Sigmoid colon (tissue), 7 donors: Measurements from ENCODE around the gene BCL7C. TPM values are rescaled to one million over a fixed set of nuclear protein-coding genes. Genes with fewer than 3 reads are reported as not detected.
A peak's percentile ranks its signal among the peaks of the same experiment; 100 is the strongest.

Experiments used
- DNase-seq: peaks from one replicate; pipeline ENCODE4 v3.0.0-alpha.2; 2019
- H3K27ac ChIP-seq, 4 donors: fragments of 200-600 bp; sonication (generic); one replicate each; pipeline ENCODE4 v1.5.1; 2016 to 2019; ENCODE audit warnings: mild to moderate bottlenecking in 1 of 4
- H3K27me3 ChIP-seq, 3 donors: fragments of 200-600 bp; sonication (generic); one replicate each; pipeline ENCODE4 v1.5.1; 2019; ENCODE audit warnings: mild to moderate bottlenecking in 1 of 3
- H3K36me3 ChIP-seq, 4 donors: fragments of 200-600 bp; sonication (generic); one replicate each; pipeline ENCODE4 v1.5.1; 2016 to 2019
- H3K4me1 ChIP-seq, 4 donors: fragments of 200-600 bp; sonication (generic); one replicate each; pipeline ENCODE4 v1.5.1; 2017 to 2019
- H3K4me3 ChIP-seq, 4 donors: fragments of 200-600 bp; sonication (generic); one replicate each; pipeline ENCODE4 v1.5.1; 2017 to 2019; ENCODE audit warnings: mild to moderate bottlenecking in 2 of 4, moderate library complexity in 1 of 4
- H3K9me3 ChIP-seq, 4 donors: fragments of 200-600 bp in 3 of 4; sonication (generic) in 3 of 4; one replicate each; pipeline versions ENCODE4 v1.5.1 to v1.6.1; 2013 to 2019
- CTCF ChIP-seq, 4 experiments: fragments of 450-650 bp in 3 of 4; fragments of 200-600 bp in 1 of 4; IDR thresholded peaks; one replicate each; pipeline ENCODE4 v1.5.1; 2016 to 2019; ENCODE audit warnings: antibody characterized with exemption in 4 of 4, mild to moderate bottlenecking in 3 of 4, moderate library complexity in 2 of 4
- EP300 ChIP-seq, 4 donors: sonication (generic); formaldehyde crosslinking; IDR thresholded peaks; one replicate each; pipeline ENCODE4 v1.6.1; 2017; ENCODE audit warnings: antibody characterized with exemption in 4 of 4
- POLR2A ChIP-seq, 2 donors: fragments of 450-650 bp; IDR thresholded peaks; one replicate each; pipeline ENCODE4 v1.6.1; 2016; ENCODE audit warnings: antibody characterized with exemption in 2 of 2, mild to moderate bottlenecking in 2 of 2, moderate library complexity in 2 of 2
- POLR2AphosphoS5 ChIP-seq, 4 donors: sonication (generic); formaldehyde crosslinking; IDR thresholded peaks; one replicate each; pipeline ENCODE4 v1.6.1; 2017; ENCODE audit warnings: antibody characterized with exemption in 4 of 4
- WGBS, 2 donors: extraction: QIAGEN DNeasy Blood & Tissue Kit; methylation state at CpG; one replicate each; pipeline ENCODE4 v1.1.7; 2013; 5-methylcytosine and 5-hydroxymethylcytosine counted together
- intact Hi-C: fragments of 100-400 bp; cut with DNase I; formaldehyde crosslinking; loops from one replicate; pipeline ENCODE4 v1.15.1; 2023
- polyA plus RNA-seq, 3 donors: library from polyadenylated mRNA; stranded (reverse); fragments of 200-250 nt; gene quantifications; one replicate each; pipeline ENCODE4 v1.2.3, GENCODE V29; 2013
- total RNA-seq, 4 donors: library from RNA; depleted of rRNA; stranded (reverse); fragments of >200 nt; gene quantifications; one replicate each; pipeline ENCODE4 v1.1.0, GENCODE V29; 2016
- donor health status: healthy with polysubstance abuse.
- donor health status: Bipolar disorder and iron deficiency.
- donor health status: healthy.

BCL7C gene
- total and polyA plus RNA-seq, 7 donors = 27.9 to 63.1 (median 45.7) TPM

GRCh38 chr16:30896261-30896888 lies 2.5 kb upstream of the BCL7C start, which contains the start of gene CTF1:
TSS of gene CTF1 (plus strand) at chr16:30896614. CDS start at chr16:30896644, 30 bp downstream.
- Histone ChIP-seq H3K4me3 (peak within 1 kb of the TSS; percentile 48 to 83 (median 62)), H3K27ac (peak within 1 kb of the TSS; percentile 95 to 99 (median 98)), H3K9me3 (no peaks in the 10 kb centered on the region), H3K27me3 (no peaks in the 10 kb centered on the region), H3K36me3 (peaks cover 0 to 6% (median 2%) of the 10 kb centered on the region in 4 donors), H3K4me1 (peaks cover 0 to 52% (median 45%) of the 10 kb centered on the region in 4 donors)
- intact Hi-C loops = loop anchor here (2.0 kb wide), 1 partner anchor 22 kb away; no protein-coding TSS in a partner anchor
- TF ChIP-seq POLR2A (IDR thresholded peaks at IDR 0.05) = peak; percentile 47 to 65
- peak; percentile 72 to 90 (median 80) for TF ChIP-seq POLR2AphosphoS5 (IDR thresholded peaks at IDR 0.05)
- peak in 1 of 4 donors; percentile 70 for TF ChIP-seq EP300 (IDR thresholded peaks at IDR 0.05)
- no peak for TF ChIP-seq CTCF (IDR thresholded peaks at IDR 0.05)
- 20 to 50% methylated on average over 31 of the region's 31 CpGs for WGBS, 2 donors
- peak; percentile 93 for DNase-seq

- Histone ChIP-seq H3K27me3 (no peaks in the 10 kb centered on the region), H3K4me3 (peak overlapping the region; percentile 48 to 83 (median 62)), H3K9me3 (no peaks in the 10 kb centered on the region), H3K27ac (peak overlapping the region; percentile 95 to 99 (median 98)), H3K4me1 (peaks cover 0 to 48% (median 39%) of the 10 kb centered on the region in 4 donors), H3K36me3 (peaks cover 0 to 11% (median 6%) of the 10 kb centered on the region in 4 donors)
- intact Hi-C loops = loop anchor here (2.0 kb wide), 2 partner anchors 21 to 27 kb away; partner anchors contain the start of gene FBXL19
- WGBS, 2 donors = 79 to 86% methylated on average over 32 of the region's 32 CpGs
- TF ChIP-seq POLR2A (IDR thresholded peaks at IDR 0.05) (no peak), CTCF (IDR thresholded peaks at IDR 0.05) (no peak), POLR2AphosphoS5 (IDR thresholded peaks at IDR 0.05) (no peak), EP300 (IDR thresholded peaks at IDR 0.05) (no peak)
- DNase-seq = no peak
Measured at GRCh38 chr16:30895627-30896260, 1.9 kb upstream of the BCL7C start.

GRCh38 chr16:30894540-30895368 lies 877 bp upstream of the BCL7C start:
- H3K4me1 ChIP-seq = peaks cover 0 to 48% (median 39%) of the 10 kb centered on the region in 4 donors
- 35 to 58% methylated on average over 16 of the region's 16 CpGs for WGBS, 2 donors
- peak overlapping the region; percentile 25 to 94 (median 86) for H3K4me3 ChIP-seq
- H3K36me3 ChIP-seq = peaks cover 2 to 21% (median 11%) of the 10 kb centered on the region in 4 donors
- no peaks in the 10 kb centered on the region for H3K9me3 ChIP-seq
- H3K27me3 ChIP-seq = no peaks in the 10 kb centered on the region
- peak overlapping the region; percentile 95 to 99 (median 98) for H3K27ac ChIP-seq
- no peak for TF ChIP-seq POLR2A (IDR thresholded peaks at IDR 0.05)
- no peak for TF ChIP-seq EP300 (IDR thresholded peaks at IDR 0.05)
- TF ChIP-seq POLR2AphosphoS5 (IDR thresholded peaks at IDR 0.05) = no peak
- no peak for TF ChIP-seq CTCF (IDR thresholded peaks at IDR 0.05)
- intact Hi-C loops = loop anchor here (2.0 to 5.0 kb wide), 2 partner anchors 28 to 132 kb away; partner anchors contain the start of genes CFAP119, FBXL19 and RNF40
- DNase-seq = no peak

- Histone ChIP-seq H3K27me3 (no peaks in the 10 kb centered on the region), H3K36me3 (peaks cover 14 to 35% (median 20%) of the 10 kb centered on the region in 4 donors), H3K27ac (peak overlapping the region; percentile 95 to 99 (median 98)), H3K9me3 (no peaks in the 10 kb centered on the region), H3K4me3 (peak overlapping the region; percentile 74 to 94 (median 86)), H3K4me1 (peaks cover 0 to 48% (median 39%) of the 10 kb centered on the region in 4 donors)
- 0 to 1% methylated on average over 11 of the region's 11 CpGs for WGBS, 2 donors
- intact Hi-C loops = loop anchor here (5.0 kb wide), 1 partner anchor 131 kb away; the partner anchor contains the start of genes CFAP119 and RNF40
- TF ChIP-seq POLR2A (IDR thresholded peaks at IDR 0.05) = no peak
- TF ChIP-seq POLR2AphosphoS5 (IDR thresholded peaks at IDR 0.05) = no peak
- TF ChIP-seq EP300 (IDR thresholded peaks at IDR 0.05) = no peak
- TF ChIP-seq CTCF (IDR thresholded peaks at IDR 0.05) = no peak
- DNase-seq = no peak
Measured at GRCh38 chr16:30893417-30893743, 497 bp downstream of the BCL7C start.
